T follicular helper cell (primary cell): ENCODE measurements around the gene SLAMF8.

Experiments used
- DNase-seq: peaks from one replicate; pipeline ENCODE4 v3.0.0-alpha.2; 2020; ENCODE audit warnings: low read depth

SLAMF8 gene

DNA sequence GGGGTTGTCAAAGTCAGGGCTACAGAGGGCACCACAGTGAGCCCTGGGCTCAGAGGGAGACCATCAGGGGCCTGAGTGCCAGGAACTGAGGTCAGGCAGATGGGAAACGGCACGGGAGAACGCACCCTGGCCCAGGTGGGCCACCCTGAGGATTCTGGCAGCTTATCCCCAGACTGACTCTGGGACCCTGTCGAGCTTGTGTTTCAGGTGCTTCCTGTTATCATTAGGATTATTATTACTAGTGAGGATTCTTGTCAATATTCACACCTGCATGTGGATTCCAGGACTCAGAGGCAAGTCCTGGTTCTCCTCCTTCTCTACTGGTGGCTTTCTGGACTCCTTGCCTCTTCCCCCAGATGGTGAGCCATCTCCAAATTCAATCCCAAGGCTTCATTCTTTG is 20.6 kb downstream of the SLAMF8 start:
- no peak for DNase-seq

DNA sequence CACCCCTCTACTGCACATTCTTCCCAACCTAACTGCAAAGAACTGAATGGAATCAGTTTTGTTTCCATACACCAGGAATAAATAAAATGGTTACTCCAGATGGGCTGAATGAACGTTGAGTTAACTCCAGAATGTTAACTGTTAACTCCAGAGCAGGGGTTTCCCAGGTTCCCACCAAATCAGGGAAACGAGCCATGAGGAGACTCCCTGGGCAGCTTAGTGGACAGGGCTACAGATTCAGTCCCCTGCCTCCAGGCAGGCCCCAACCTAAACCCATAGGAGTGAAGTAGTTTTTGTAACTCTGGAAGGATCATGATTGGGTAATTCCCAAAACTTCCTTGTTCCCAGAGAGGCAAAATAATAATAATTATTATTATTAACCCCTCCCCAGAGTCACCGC is 21.7 kb downstream of the SLAMF8 start:
- DNase-seq = no peak

DNA sequence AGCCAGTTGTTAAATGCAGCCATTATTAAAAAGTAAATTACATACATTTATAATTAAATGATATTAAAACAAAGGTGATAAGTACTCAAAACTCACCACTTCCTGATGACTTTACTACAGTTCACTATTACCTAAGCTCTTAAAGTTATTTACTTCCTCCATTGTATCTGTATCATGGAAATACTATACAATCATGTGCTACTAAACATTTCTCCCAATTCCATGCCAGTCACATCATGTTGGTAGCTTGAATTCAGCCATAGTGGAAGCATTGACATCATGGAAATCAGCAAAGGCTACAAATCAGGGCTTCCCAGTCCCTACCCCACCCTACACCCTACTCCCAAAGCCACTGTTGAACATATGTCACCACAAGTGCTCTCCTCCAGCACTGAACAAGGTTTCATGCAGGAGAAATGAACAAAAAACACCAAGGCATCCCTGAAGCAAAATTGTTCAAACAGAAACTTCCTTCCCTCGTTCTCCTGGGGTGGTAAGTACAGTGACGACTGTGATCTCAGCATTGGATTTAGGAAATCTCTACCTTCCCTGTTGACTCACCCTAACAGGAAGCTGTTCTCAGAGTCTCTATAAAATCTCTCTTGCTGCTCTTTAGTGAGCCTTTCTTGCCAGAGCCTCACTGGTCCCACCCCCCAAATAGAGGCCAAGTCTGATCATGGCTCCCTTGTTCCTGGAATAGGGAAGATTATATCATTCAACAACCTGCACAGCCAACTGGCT is 23.1 kb downstream of the SLAMF8 start:
- DNase-seq = no peak

DNA sequence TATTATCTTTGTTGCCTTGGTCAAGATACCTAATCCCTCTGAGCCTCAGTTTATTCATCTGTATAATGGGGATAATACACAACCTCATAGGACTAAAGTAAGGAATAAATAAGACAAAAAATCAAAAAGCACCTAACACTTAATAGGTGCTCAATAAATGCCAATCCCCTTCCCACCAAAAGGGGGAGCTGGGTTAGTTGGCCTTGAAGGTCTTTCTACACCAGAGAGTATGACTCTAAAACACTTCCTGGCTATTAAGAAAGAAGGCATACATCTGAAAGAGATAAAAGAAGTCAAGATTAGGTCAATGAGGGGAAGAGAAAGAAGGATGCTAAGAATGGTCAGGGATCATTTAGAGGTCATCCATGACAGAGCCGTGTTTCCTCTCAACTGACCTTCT is 24.7 kb downstream of the SLAMF8 start:
- no peak for DNase-seq

DNA sequence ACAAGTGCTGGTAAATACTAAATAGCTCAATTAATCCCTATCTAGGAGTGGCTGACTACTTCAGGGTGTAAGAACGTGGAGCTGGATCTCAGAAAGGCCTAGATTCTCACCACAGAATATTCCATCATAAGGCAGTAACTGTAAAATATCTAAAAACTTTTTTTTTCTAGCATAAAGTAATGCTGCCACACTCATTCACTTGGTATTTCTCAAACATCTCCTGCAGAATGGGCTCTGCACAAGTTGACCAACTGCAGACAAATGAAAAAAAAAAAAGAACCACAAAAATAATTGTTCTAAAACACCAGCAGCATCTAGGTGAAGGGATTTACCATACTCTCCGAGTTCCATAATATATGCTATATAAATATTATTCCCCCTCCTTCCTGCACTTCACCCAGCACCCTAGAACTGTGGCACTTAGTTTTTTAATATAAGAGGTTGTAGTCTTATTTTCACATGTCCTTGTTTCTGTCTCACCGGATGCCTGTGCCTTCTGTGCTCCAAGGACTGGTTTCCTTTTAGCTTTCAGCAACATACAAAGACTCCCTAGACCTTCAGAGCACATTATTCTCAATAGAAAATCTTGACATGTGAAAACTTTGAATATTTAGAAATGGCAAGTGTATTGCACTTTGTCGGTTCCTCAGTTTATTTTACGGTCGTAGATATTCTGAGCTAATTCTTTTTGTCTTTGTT is 26.9 kb downstream of the SLAMF8 start:
- no peak for DNase-seq

DNA sequence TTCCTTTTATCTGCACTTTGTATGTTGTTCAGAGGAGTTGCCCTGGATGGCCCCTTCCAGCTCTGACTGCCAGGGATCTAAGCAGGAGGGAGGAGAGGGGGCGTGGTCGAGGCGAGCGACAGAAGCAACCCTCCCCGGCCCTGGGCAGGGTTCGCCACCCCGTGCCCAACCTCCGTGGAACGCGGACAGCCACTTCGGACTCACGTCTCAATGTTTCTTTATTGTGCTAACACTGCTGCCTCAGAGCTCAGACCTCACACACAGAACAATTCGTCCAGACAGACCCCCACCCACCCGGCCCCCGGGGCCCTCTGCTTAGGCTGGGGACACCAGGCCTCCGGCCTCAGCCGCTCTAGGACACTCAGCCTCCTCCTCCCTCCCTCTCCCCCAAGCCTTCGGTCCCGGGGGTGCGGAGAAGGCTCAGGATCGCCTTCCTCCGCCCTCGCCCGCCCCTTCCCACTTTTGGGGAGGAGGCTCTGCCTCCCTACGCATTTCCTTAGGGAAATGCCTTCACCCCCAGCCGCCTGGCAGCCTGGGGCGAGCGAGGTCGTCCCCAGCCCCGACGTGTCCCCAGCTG is 27.5 kb downstream of the SLAMF8 start:
- no peak for DNase-seq

DNA sequence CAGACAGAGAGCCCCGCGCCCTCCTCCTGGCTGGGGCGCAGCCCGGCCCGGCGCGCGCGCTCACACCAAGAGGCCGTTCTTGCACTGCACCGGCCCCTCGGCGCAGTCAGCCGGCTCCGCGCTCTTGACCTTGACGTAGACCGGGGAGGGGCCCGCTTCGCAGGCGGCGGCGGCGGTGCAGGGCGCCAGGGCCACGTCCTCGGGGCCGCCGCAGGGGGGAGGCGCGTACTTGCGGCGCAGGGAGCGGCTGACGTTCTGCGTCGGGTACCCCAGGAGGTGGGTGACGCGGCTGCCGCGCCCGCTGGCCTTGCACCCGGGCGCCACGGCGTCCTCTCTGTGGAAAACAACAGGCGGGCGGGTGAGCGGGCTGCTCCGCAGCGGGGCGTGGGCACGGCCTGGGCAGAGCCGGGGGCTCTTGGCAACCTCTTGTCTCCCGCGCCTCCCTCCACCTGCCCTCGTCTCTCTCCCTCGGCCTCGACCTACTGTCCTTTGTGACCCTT is 28.1 kb downstream of the SLAMF8 start:
- peak; percentile 45 for DNase-seq

DNA sequence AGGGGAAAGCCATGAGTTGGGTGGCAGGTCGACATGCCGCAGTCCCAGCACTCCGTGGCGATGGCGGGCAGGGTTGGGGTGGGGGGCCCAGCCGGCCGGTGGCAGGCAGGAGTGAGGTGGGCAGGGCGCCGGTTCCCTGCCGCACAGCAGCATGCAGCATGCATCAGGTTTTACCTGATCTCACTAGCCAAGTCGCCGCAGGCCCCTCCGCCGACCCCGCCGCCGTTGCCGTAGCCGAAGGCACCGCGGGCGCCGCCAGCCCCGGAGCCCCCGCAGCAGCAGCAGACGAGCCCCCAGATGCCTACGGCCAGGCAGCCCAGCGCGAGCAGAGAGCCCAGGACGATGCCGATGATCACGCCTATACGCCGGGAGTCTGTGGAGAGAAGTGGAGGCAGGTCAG is 29.0 kb downstream of the SLAMF8 start:
- no peak for DNase-seq

DNA sequence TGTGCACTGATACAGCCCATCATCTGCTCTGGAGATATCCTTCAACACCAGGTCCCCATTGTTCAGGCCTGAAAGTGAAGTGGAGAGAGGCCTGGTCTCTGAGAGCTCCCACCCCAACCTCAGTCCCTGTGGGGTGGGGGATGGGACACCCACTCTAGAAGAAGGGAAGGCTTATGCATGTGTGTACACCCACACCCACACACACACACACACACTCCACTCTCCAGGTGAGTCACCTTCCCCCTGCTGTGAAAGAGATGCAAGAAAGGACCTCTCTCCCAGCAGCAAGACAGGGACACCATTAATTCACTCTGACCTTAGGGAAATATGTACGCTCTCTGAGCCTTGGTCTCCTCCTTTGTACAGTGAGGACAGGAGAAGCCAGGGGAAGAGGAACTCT is 29.9 kb downstream of the SLAMF8 start:
- DNase-seq = no peak

DNA sequence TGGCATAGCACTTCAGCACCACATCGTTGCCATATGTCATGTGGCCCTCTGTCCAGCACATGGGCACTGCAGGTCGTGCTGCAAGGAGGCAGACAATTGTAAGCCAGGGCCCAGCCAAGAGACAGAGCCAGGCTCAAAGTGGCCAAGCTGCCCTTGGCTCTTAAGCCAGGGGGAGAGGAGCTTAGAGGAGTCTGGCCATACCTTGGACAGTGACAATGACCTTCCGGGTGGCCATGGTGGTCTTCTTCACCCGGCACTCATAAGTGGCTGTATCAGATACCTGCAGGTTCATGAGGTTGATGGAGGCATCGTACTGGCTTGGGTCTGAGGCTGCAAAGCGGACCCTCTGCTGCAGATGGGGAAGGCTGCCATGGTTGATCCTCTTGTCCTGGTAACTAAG is 31.2 kb downstream of the SLAMF8 start:
- DNase-seq = no peak

DNA sequence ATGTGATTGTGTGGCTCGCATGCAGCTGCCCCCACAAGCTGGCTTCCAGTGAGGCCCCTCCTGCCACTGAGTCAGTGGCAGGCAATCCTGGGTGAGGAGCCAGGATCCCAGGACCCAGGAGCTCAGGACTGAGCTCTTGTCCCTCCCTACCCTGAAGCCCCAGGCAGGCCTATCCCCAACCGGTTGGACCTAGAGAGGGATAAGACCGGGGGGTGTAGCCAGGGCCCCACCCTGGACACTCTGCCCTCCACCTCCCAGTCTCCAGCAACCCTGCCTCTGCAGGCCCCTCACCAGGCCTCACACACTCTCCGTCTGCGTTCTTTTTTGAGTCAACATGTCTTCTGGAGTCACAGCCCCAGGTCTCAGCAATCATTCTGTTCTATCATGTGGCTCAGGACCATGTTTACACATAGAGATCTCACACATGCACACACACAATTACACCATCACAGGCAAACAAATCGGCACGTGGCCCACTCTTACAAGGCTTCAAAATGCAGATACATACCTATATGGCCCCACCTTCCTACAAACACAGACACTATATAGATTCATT is 33.2 kb downstream of the SLAMF8 start:
- DNase-seq = no peak

DNA sequence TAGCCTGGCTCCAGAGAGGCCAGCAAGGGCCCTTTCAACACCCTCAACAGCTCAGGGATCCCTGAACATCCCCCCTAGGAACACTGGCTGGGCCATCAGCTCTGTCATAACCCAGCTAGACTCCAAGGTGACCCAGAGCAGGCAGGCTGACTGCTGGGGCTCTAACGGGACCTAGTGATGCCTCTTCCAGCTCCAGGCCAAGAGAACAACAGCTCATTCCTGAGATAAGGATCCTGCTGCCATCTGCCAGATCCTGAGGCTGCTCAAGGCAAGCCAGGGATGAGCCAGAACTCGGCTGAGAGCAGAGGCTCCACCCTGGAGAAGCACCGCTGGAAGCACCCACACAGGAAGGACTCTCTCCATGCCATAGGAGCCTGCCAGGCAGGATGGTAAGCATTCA is 33.8 kb downstream of the SLAMF8 start:
- no peak for DNase-seq

DNA sequence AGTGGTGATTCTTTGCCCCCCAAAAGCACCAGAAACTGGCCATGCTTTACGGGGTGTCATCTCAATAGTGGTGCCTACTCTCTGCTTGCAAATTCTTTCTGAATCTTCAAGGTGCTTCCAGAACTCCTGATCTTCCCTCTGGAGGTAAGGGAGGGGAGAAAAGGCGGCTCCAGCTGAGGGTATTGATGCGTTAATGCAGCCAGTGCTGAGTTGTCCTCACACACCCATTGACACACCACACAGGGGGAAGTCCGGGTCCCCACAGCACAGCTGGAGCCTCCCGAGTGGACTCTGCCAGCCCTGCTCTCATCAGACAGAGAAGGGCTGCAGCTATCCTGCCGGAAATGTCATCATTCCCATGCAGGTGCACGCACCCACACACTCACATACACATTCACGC is 34.5 kb downstream of the SLAMF8 start:
- DNase-seq = no peak

DNA sequence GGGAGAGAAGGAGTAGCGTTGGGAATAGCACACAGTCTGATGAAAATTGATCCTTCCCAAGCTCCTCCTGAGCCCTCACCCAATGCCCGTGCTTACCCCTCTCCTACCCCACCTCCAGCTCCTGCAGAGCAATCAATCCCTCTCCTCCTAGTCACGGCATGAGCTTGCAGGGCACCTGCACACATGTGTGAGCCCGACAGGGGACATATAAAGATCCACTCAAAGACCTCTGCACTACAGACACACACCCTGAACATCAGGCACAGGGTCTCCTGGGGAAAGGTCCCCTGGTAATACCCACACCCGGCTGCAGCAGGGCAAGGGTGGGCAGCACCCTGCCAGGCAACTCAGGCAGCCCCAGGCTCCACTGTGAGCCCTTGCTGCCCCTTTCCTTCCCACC is 35.4 kb downstream of the SLAMF8 start:
- no peak for DNase-seq

DNA sequence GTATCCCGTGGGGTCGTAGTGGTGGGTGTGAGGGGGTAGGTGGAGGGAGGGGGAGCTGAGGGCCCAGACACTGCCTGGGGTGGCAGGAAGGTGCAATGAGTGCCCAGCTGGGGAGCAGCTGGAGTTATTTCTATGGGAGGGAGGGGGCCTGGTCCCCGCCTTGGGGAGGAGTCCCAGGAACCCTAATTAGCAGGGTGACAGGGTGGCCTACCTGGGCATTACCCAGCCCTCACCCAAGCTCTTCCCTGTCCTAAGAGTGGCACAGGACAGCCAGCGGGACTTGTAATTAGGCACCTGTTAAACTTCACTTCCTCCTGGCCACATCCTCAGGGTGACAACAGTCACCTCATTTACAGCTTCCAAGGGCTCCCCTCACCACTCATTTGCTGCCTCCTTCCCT is 35.9 kb downstream of the SLAMF8 start, which contains the start of gene VSIG8:
VSIG8 (minus strand) TSS at position 101 of the 400 bp plus-strand sequence. CDS start 136 bp downstream, outside the sequence.
- no peak for DNase-seq

DNA sequence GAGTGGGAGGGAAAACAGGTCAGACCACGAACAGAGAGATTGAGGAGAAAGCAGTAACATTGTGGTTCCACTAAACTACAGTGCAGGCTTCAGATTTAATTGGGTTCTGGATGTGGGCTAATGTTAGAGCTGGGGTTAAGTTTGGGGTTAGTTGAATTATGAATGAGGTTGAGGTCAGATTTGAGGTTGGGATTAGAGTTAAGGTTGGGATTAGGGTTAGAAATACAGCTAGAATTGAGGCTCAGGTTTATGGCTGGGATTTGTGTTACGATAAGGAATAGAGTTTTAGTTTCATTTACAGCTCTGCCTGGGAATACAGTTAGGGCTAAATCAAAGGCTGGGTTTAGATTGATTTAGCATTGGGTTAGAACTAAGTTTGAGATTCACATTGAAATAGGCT is 37.6 kb downstream of the SLAMF8 start:
- DNase-seq = no peak

DNA sequence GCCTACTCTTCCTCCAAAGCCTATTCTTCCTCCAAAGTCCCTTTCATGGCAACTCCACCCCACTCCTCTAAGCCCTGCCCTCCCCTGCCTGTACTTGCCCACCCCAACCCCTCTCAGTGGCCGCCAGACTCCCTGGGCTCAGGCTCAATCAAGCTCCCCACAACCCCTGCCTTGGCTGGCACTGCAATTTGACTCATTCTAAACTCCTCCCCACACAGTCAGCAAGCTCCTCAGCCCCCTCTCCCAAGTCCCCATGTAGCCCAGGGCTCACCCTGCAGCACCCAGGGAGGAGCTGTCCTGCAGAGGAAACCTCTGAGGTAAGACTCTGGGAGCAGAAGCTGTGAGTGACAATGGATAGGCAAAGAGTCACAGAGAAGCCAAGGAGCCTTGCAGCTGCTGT is 39.4 kb downstream of the SLAMF8 start:
- DNase-seq = no peak

DNA sequence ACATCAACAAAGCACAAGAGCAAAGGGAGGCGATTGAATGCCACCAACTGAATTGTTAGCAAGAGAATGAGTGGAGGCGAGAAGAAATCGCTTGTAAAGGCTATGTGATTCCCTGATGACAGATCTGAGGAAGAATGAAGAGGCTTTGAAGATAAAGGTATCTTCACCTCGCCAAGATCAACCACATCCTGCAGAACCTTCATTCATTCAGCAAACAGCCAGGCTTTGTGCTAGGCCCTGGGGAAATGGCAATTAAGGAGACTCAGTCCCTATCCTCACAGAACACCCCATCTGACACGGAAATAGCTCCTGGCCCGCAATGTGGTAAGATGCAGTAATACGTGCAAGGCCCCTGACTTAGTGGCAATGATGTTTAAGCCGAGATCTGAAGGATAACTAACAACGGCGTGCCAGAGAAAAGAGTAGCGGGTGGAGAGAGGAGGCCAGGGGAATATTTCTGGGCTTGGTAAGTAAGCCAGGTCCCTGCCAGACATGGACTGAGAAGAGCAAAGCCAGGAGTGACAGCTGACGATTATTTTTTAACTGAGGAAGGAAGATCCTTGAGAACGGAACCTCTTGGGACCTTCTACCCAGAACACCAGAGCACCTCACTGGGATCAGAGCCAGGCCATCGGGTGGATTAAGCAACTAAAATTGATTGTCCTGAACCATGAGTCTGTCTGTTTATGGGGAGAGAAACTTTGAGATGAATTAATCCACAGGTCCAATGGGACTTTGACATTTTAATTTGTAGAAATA is 40.4 kb downstream of the SLAMF8 start:
- DNase-seq = no peak

DNA sequence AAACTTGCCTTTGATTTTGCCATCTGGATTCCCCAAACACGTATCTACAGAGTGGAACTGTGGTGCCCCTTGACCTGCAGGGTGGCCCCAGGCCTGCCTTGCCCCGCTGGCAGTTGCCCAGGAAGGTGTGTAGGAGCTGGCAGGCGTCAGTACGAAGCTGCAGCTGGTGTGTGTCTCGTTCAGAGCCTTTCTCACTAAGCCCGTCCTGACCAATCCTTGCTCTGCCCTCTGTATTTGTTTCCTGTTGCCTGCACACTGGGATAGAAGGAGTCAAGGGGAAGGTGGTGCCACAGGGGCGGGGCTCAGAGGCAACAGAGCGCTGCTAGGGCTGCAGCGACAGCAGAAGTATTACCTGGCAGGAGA is 41.0 kb downstream of the SLAMF8 start:
- no peak for DNase-seq

DNA sequence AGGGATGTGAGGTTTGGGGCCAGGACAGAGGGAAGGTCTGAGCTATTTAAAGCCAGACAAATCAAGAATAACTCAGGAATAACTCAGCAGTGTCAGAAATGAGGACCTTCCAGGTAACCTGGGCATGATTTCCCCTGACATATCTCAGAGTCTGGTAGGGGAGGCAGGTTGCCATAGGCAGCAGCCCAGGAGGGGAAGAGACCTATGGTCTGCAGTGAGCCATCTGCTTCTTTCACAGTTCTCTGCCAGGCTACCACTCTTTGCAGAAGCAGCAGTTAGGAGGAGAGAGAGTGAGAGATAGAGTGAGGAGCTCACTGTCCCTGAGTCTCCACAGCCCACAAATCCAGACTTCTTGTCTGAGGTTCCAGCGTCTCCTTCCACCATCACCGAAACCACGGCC is 42.1 kb downstream of the SLAMF8 start:
- DNase-seq = no peak

DNA sequence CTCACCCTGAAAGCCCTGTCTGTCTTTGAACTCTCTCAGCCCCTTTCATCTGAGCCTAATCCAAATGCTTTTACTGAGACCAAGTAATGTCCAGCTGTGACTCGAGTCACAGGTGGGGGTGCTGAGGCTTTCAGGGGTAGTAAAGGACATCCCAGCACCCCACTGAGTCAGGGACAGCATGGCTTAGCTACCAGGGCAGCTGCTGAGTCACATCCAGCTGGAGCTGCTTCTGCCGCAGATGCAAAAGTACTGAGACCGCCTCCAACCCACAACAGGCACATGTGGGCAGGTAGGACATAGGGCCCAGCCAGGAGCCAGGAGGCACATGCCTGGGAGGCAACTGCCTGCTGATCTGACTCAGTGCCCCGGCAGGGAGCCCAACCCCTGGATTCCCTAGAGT is 42.5 kb downstream of the SLAMF8 start:
- DNase-seq = no peak

DNA sequence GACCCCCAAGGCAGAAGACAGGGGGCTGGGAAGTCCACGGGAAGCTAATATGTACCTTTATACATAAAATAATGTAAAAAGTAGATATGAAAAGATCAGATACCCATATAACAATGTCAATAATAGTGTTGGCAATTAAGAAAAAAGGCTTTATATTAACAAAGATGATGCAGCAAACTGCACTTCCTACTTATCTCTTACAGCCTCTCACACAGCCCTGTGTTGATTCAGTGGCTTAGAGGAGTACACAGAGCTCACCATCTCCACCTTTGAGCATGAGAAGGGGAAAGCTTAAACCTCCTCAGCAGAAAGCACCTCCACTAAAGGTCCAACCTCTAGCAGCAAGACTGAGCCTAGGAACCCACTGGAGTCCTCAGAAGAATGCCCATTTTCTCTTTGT is 42.9 kb downstream of the SLAMF8 start:
- DNase-seq = no peak
